DMS53 treated with DMSO at 0.1 percent for 48 hours (cell line): Measurements from ENCODE around the gene CEP192.
"Not testable (repeated sequence)": the region's sequence is repeated elsewhere in the genome, so short reads cannot be mapped to it uniquely, and the experiment has no call there.

Source experiments
- DNase-seq: peaks from one replicate; lab custom pipeline; 2025; ENCODE audit not compliant: unreplicated experiment; lab: John Stamatoyannopoulos, UW

Gene CEP192

GRCh38 chr18:12991821-12992179, 638 bp downstream of the CEP192 start:
- DNase-seq = no peak

GRCh38 chr18:12993439-12993838, 2.3 kb downstream of the CEP192 start:
- no peak for DNase-seq

- DNase-seq = no peak
Measured at GRCh38 chr18:12995424-12995823, 4.3 kb downstream of the CEP192 start.

- no peak for DNase-seq
Measured at GRCh38 chr18:12995952-12996477, 4.9 kb downstream of the CEP192 start.

GRCh38 chr18:12996661-12997292, 5.6 kb downstream of the CEP192 start:
- DNase-seq = no peak

- not testable (repeated sequence) for DNase-seq
Measured at GRCh38 chr18:12997330-12997729, 6.2 kb downstream of the CEP192 start.

GRCh38 chr18:12998332-12999060, 7.3 kb downstream of the CEP192 start:
- DNase-seq = no peak

- DNase-seq = no peak
Measured at GRCh38 chr18:13003466-13003896, 12.3 kb downstream of the CEP192 start.

- no peak for DNase-seq
Measured at GRCh38 chr18:13004396-13004795, 13.2 kb downstream of the CEP192 start.

- no peak for DNase-seq
Measured at GRCh38 chr18:13005289-13005688, 14.1 kb downstream of the CEP192 start.

GRCh38 chr18:13006531-13007247, 15.5 kb downstream of the CEP192 start:
- no peak for DNase-seq

GRCh38 chr18:13007248-13007560, 16.0 kb downstream of the CEP192 start:
- no peak for DNase-seq

- DNase-seq = no peak
Measured at GRCh38 chr18:13011719-13012118, 20.6 kb downstream of the CEP192 start.

GRCh38 chr18:13014232-13014631, 23.1 kb downstream of the CEP192 start:
- no peak for DNase-seq

GRCh38 chr18:13014818-13015217, 23.7 kb downstream of the CEP192 start:
- no peak for DNase-seq

GRCh38 chr18:13017247-13017875, 26.2 kb downstream of the CEP192 start:
- DNase-seq = no peak

GRCh38 chr18:13018374-13018773, 27.2 kb downstream of the CEP192 start:
- DNase-seq = no peak

- DNase-seq = no peak
Measured at GRCh38 chr18:13019301-13019700, 28.1 kb downstream of the CEP192 start.

- DNase-seq = no peak
Measured at GRCh38 chr18:13022644-13023043, 31.5 kb downstream of the CEP192 start.

GRCh38 chr18:13025233-13025632, 34.1 kb downstream of the CEP192 start:
- no peak for DNase-seq

GRCh38 chr18:13026583-13027270, 35.6 kb downstream of the CEP192 start:
- DNase-seq = no peak
